HepG2 (cell line): Measurements from ENCODE around the gene NGLY1. TPM values are rescaled to one million over a fixed set of nuclear protein-coding genes. Genes with fewer than 3 reads are reported as not detected.
A peak's percentile ranks its signal among the peaks of the same experiment; 100 is the strongest.

Experiments
- AKNA ChIP-seq: sonication (generic); formaldehyde crosslinking; IDR thresholded peaks from 2 replicates; pipeline ENCODE4 v1.4.0; 2020; ENCODE audit warnings: missing genetic modification reagents, borderline replicate concordance
- DBP ChIP-seq: sonication (generic); formaldehyde crosslinking; IDR thresholded peaks from 2 replicates; pipeline ENCODE4 v1.4.0; 2020; ENCODE audit warnings: missing genetic modification reagents; ENCODE audit errors: not compliant biosample characterization
- HIC2 ChIP-seq: sonication (generic); formaldehyde crosslinking; IDR thresholded peaks from 2 replicates; pipeline ENCODE4 v1.9.0; 2022; ENCODE audit warnings: low read depth, missing genetic modification reagents
- MEIS1 ChIP-seq: sonication (generic); formaldehyde crosslinking; IDR thresholded peaks from 2 replicates; pipeline ENCODE4 v1.9.0; 2021; ENCODE audit warnings: mild to moderate bottlenecking, missing genetic modification reagents, moderate library complexity, borderline replicate concordance
- NR2F2 ChIP-seq: IDR thresholded peaks from 2 replicates; pipeline ENCODE4 v1.6.1; 2012; ENCODE audit warnings: low read depth, inconsistent platforms, borderline replicate concordance
- STAT5B ChIP-seq: sonication (generic); formaldehyde crosslinking; IDR thresholded peaks from 2 replicates; pipeline ENCODE4 v1.4.0; 2020; ENCODE audit warnings: missing genetic modification reagents
- ZKSCAN1 ChIP-seq: fragments of 150-350 bp; IDR thresholded peaks from 2 replicates; pipeline ENCODE4 v1.6.1; 2014; ENCODE audit warnings: low read length
- ZNF10 ChIP-seq: sonication (generic); formaldehyde crosslinking; IDR thresholded peaks from 2 replicates; pipeline ENCODE4 v1.4.0; 2020; ENCODE audit warnings: mild to moderate bottlenecking, low read depth, missing genetic modification reagents, borderline replicate concordance
- ZNF138 ChIP-seq: sonication (generic); formaldehyde crosslinking; IDR thresholded peaks from 2 replicates; pipeline ENCODE4 v1.5.0; 2020; ENCODE audit warnings: mild to moderate bottlenecking, low read depth, missing genetic modification reagents
- ZNF557 ChIP-seq: sonication (generic); formaldehyde crosslinking; IDR thresholded peaks from 2 replicates; pipeline ENCODE4 v1.4.0; 2020; ENCODE audit warnings: missing genetic modification reagents
- ZNF644 ChIP-seq: IDR thresholded peaks from 2 replicates; pipeline ENCODE4 v1.6.1; 2016; ENCODE audit warnings: low read depth
- ZNF672 ChIP-seq: sonication (generic); formaldehyde crosslinking; IDR thresholded peaks from 2 replicates; pipeline ENCODE4 v1.8.1; 2022; ENCODE audit warnings: missing genetic modification reagents
- ZNF75D ChIP-seq: sonication (generic); formaldehyde crosslinking; IDR thresholded peaks from 2 replicates; pipeline ENCODE4 v1.8.1; 2023; ENCODE audit warnings: missing genetic modification reagents, mild to moderate bottlenecking, borderline replicate concordance
- polyA plus RNA-seq, 8 experiments: library from polyadenylated mRNA; depleted of rRNA in 3 of 8; stranded (reverse) in 7 of 8; unstranded in 1 of 8; fragments of >200 nt; fragmentation: Illumina TruSeq in 4 of 8; extraction: Trizol in 4 of 8; gene quantifications; 2 replicates each; pipeline versions ENCODE4 v1.2.1 to v1.2.3, GENCODE V29; 2011 to 2016; ENCODE audit warnings: low read depth in 4 of 8, missing spikeins in 1 of 8, mixed read lengths in 1 of 8; ENCODE audit not compliant: insufficient read depth in 1 of 8
- total RNA-seq, 5 experiments: library from RNA; depleted of rRNA; stranded (reverse); fragments of >200 nt; fragmentation: Illumina TruSeq; extraction: Trizol; gene quantifications; 2 replicates each; pipeline ENCODE4 v1.2.3, GENCODE V29; 2016; ENCODE audit warnings: low read depth in 1 of 5
- TF ChIP-seq, protein P1 (sequence below): sonication (generic); formaldehyde crosslinking; IDR thresholded peaks from 2 replicates; pipeline ENCODE4 v1.4.0; 2020; ENCODE audit warnings: missing genetic modification reagents, borderline replicate concordance
- TF ChIP-seq, protein P2 (sequence below): sonication (generic); formaldehyde crosslinking; IDR thresholded peaks from 2 replicates; pipeline ENCODE4 v1.8.1; 2022; ENCODE audit warnings: low read depth, mild to moderate bottlenecking, missing genetic modification reagents

Gene NGLY1
- total and polyA plus RNA-seq, 2 of the 13 experiments (the other 11 are each of a cell fraction or from before 2014, with no cell fraction given), result 28.2 to 44.5 TPM

DNA sequence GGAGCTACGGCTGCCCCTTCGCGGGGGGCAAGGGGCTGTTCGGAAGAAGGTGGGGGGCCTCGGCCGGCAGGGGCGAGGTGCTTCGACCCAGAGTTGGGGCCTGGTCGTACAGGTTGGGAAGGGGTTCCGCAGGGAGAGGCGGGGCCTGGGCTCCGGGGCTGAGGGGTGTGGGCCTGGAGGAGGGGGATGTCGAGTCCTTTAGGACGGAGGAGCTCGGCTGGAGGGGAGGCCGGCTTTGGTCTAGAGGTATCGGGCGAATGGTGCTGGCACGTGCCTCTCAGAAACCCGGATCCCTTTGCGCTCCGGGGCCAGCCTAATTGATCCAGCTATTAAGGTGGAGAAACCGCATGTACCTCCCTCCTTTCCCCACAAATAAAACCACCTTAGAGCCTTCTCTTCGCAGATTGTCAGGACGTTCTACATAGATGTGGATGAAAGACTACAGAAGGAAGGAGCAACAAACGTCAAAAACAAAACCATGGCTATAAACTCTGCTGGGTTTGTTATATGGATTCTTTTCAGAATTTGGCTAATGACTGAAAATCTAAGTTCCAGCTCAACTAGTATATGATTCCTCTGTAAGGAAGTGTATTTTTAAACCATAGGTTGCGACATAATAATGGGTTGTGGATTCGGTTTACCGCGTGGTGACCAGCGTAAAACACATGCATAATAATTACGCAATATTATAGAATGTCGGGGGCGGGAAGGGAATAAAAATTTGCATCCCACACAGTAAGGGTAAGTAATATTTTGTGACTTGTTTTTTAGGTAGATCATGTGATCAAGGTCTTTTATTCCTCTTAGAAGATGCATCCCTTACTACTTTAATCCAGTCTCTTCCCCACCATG, 644 bp upstream of the NGLY1 start (continued):
- TF ChIP-seq HIC2 (no peak), DBP (CRISPR knock-in tag) (no peak), ZNF557 (no peak), ZNF672 (CRISPR knock-in tag) (no peak), AKNA (CRISPR knock-in tag) (no peak), STAT5B (CRISPR knock-in tag) (no peak), ZNF644 (CRISPR knock-in tag) (no peak), MEIS1 (no peak), ZNF75D (CRISPR knock-in tag) (no peak), NR2F2 (no peak), ZKSCAN1 (no peak), ZNF138 (CRISPR knock-in tag) (no peak), ZNF10 (CRISPR knock-in tag) (no peak)
- TF ChIP-seq, protein P1, sequence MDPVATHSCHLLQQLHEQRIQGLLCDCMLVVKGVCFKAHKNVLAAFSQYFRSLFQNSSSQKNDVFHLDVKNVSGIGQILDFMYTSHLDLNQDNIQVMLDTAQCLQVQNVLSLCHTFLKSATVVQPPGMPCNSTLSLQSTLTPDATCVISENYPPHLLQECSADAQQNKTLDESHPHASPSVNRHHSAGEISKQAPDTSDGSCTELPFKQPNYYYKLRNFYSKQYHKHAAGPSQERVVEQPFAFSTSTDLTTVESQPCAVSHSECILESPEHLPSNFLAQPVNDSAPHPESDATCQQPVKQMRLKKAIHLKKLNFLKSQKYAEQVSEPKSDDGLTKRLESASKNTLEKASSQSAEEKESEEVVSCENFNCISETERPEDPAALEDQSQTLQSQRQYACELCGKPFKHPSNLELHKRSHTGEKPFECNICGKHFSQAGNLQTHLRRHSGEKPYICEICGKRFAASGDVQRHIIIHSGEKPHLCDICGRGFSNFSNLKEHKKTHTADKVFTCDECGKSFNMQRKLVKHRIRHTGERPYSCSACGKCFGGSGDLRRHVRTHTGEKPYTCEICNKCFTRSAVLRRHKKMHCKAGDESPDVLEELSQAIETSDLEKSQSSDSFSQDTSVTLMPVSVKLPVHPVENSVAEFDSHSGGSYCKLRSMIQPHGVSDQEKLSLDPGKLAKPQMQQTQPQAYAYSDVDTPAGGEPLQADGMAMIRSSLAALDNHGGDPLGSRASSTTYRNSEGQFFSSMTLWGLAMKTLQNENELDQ (CRISPR knock-in tag), result no peak
- TF ChIP-seq, protein P2, sequence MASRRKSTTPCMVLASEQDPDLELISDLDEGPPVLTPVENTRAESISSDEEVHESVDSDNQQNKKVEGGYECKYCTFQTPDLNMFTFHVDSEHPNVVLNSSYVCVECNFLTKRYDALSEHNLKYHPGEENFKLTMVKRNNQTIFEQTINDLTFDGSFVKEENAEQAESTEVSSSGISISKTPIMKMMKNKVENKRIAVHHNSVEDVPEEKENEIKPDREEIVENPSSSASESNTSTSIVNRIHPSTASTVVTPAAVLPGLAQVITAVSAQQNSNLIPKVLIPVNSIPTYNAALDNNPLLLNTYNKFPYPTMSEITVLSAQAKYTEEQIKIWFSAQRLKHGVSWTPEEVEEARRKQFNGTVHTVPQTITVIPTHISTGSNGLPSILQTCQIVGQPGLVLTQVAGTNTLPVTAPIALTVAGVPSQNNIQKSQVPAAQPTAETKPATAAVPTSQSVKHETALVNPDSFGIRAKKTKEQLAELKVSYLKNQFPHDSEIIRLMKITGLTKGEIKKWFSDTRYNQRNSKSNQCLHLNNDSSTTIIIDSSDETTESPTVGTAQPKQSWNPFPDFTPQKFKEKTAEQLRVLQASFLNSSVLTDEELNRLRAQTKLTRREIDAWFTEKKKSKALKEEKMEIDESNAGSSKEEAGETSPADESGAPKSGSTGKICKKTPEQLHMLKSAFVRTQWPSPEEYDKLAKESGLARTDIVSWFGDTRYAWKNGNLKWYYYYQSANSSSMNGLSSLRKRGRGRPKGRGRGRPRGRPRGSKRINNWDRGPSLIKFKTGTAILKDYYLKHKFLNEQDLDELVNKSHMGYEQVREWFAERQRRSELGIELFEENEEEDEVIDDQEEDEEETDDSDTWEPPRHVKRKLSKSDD (CRISPR knock-in tag), result peak; percentile 0; the same call in 1 of the 2 replicates
